Embryonic facial prominence (tissue), 1 donor: Measurements from ENCODE around the gene PLPPR4.
"Not testable (repeated sequence)": the region's sequence is repeated elsewhere in the genome, so short reads cannot be mapped to it uniquely, and the experiment has no call there.

Experiments used
- DNase-seq: peaks from one replicate; pipeline ENCODE4 v3.0.0-alpha.2; 2016; ENCODE audit errors: extremely low spot score

Gene PLPPR4

DNA sequence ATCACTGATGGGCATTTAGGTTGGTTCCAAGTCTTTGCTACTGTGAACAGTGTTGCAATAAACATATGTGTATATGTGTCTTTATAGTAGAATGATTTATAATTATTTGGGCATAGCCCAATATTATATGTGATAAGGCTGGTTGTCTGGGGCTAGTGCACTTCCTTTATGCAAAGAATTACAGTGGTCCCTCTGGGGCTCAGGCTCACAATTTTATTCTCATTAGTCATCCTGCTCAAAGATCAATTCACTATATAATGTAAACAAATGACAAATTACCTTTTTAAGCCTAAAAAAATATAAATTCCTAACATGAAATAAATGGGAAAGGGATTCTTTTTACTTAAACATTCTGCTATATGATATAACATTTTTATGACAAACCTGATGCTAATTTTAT lies 5.0 kb downstream of the PLPPR4 start:
- no peak for DNase-seq

DNA sequence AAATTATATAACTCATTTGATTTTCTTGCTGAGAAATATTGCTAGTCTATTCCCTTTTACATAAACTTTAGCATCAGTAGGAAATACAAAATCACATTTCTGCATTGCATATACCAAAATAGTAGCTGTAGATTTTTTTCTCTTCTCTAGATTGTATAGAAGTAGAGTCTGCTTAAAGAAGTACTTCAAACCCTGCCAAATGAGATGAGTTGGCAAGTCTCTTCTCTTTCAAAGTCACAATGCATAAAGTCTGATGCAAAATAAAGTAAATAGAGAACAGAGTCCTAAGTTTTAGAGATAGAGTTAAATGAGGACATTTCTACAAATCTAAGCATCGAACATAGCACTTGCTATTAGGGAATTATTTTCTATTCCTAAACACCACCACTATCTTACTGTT lies 6.4 kb downstream of the PLPPR4 start:
- DNase-seq = no peak

DNA sequence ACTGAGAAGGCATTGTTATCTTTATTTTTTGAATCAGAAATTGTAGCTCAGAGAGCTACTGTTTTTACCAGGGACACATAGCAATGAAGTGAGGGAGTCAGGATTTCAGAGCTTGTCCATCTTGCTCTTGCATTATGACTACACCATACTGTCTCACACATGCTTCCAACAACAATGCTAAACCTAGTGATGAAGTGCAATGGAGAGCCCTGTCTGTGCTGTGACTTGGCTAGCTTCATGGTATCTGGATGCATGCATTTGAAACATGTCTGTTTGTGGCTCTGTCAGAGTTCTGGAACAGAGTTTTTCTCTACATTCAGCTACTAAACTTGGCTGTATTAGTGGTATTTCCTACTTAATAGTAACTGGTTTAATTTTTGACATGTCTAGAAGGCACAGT lies 7.0 kb downstream of the PLPPR4 start:
- DNase-seq = no peak

DNA sequence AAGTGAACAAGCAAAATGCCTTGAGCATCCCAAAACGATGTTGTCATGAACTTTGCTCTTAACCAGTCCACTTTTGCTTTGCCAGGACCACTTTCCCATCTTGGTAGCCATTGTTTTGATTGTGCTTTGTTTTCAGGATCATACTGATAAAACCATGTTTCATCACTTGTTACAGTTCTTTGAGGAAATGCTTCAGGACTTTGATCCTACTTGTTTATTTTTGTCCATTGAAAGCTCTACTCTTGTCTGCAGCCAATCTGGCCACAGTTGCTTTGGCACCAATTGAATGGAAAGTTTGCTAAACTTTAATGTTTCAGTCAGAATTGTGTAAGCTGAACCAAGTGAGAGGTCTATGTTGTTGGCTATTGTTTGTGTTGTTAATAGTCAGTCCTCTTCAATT lies 12.8 kb downstream of the PLPPR4 start:
- no peak for DNase-seq

DNA sequence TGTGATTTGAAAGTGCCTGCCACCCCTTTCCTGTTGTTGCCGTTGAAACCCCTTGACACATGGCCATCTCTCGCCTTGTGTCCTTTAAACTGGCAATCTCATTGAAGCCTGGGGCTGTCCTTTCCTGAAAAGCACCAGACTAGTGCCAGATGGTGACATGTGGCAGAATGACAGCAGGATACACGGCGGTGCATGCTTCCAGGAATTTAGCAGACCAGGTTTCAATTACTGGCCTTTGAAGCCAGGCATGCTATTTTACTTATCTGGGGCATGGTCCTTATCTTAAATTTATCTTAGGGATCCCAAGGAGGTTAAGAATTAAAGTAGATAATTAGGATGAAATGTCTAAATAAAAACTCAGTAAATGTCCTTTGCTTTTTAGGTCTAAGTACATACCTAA lies 15.2 kb downstream of the PLPPR4 start:
- no peak for DNase-seq

DNA sequence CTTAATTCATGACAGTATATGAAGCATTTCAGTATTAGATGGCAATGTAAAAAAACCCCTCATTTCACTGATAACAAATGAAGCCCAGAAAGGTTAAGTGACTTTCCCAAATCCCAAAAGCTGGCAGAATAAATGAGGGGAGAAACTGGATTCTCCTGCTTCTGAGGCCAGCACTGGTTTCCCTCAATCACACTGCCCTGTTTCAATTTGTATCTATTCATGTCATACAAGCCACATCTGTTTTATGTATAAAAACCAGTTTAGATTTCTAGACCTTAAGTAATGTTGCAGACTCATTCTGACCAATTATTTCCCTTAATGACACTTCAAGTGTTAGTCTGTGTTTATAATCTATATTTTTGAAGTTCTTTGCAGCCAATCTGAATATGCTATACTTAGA lies 16.8 kb downstream of the PLPPR4 start:
- DNase-seq = no peak

DNA sequence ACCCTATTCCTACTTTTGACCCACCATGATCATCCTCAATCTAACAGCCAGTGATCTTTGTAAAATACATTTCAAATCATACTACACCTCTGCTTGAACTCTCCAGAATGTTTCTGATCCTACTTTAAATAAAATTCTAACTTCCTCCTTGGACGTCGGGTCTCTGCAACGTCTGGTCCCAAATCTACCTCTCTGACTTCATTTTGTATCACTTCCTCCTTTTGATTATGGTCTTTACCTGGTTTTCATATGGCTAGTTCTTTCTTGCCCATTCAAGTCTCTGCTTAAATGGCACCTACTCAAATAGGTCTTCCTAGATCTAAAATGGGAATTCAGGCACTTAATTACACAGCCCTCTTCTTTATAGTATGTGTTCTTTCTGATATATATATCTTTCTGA lies 18.2 kb downstream of the PLPPR4 start:
- DNase-seq = no peak

DNA sequence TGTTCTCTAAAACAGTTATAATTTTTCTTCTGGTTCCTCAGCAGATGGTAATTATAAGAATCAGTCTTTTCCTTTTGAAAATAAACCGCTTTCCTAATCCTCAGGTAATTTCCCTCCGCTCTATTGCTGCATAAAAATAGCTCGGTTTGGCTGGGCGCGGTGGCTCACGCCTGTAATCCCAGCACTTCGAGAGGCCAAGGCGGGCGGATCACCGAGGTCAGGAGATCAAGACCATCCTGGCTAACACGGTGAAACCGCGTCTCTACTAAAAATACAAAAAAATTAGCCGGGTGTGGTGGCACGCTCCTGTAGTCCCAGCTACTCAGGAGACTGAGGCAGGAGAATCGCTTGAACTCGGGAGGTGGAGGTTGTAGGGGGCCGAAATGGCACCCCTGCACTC lies 19.2 kb downstream of the PLPPR4 start:
- not testable (repeated sequence) for DNase-seq

DNA sequence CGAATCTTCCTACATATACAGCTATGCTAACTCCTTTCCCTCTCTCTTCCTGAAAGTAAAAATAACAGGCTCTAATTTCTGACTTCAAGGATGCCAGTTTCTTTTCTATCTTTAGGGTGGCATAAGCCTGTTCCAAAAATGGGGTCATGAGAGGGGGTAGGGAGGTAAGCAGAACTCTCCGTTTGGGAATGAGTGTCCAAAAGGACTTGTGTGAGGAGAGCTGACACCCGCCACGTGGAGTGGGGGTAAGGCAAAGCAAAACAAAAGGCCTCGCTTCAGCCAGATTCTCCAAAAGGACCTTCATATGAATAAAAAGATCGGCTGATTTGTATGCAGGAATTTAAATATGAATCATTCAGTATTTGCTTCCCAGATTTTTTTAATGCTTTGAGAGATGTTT lies 28.6 kb downstream of the PLPPR4 start:
- no peak for DNase-seq

DNA sequence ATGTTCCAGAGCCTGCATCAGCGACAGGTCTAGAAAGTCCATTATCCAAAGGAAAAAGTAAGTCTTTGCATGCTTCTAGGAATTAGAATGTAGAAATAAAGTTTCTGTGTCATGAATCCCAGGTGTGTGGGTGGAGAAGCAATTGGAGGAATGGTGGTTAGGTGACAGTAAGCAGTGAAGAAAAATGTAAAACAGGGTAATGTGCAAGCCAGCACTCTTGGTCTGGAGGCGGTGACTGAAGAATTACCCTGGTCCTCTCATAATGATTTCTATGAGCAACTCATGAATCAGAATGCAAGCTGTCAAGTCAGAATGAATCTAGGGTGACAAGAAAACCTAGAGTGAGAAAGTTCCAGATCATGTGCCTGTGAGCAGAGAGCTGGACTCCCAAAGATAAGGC lies 33.6 kb downstream of the PLPPR4 start:
- DNase-seq = no peak

DNA sequence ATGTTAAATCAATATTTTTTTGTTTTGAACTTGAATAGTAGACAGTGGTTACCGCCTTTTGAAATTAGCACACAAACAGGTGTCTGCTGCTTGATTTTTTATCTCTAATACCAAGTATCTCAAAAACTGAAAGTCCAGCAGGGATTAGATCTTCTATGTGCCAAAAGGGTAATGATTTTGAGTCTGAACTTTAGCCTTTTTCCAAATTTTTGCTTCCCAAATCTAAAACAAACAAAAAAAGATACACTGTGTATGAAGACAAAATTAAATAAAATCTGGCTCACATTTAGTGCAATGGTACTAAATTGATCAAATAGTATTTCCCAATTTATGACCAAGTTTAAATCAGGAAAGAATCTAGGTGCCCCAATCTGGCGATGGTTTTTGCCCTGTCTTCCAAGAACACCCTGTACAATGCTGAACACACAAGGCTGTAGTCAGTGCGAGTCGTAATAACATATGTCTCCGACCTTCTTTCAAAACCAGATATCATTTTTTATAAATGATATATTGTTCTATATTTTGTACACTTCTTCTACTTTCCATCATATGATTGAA lies 40.5 kb downstream of the PLPPR4 start:
- no peak for DNase-seq

DNA sequence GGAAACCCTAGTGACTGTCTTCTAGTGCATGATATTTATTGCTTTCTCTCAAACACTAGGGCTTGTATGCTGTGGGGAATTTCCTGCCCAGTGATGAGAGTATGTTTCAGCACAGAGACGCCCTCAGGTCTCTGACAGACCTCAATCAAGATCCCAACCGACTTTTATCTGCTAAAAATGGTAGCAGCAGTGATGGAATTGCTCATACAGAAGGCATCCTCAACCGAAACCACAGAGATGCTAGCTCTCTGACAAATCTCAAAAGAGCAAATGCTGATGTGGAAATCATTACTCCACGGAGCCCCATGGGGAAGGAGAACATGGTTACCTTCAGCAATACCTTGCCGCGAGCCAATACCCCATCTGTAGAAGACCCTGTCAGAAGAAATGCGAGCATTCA lies 41.3 kb downstream of the PLPPR4 start:
- no peak for DNase-seq

DNA sequence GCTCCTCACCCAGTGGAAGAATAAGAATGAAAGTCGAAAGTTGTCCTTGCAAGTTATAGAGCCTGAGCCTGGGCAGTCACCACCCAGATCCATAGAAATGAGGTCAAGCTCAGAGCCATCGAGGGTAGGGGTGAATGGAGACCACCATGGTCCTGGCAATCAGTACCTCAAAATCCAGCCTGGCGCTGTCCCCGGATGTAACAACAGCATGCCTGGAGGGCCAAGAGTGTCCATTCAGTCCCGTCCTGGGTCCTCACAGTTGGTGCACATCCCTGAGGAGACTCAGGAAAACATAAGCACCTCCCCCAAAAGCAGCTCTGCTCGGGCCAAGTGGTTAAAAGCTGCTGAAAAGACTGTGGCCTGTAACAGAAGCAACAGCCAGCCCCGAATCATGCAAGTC lies 41.8 kb downstream of the PLPPR4 start:
- DNase-seq = no peak

DNA sequence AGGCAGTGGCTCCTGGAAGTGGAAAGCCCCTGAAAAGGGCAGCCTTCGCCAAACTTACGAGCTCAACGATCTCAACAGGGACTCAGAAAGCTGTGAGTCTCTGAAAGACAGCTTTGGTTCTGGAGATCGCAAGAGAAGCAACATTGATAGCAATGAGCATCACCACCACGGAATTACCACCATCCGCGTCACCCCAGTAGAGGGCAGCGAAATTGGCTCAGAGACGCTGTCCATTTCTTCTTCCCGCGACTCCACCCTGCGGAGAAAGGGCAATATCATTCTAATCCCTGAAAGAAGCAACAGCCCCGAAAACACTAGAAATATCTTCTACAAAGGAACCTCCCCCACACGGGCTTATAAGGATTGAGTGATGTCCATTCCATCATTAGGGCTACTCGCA lies 42.4 kb downstream of the PLPPR4 start:
- no peak for DNase-seq

DNA sequence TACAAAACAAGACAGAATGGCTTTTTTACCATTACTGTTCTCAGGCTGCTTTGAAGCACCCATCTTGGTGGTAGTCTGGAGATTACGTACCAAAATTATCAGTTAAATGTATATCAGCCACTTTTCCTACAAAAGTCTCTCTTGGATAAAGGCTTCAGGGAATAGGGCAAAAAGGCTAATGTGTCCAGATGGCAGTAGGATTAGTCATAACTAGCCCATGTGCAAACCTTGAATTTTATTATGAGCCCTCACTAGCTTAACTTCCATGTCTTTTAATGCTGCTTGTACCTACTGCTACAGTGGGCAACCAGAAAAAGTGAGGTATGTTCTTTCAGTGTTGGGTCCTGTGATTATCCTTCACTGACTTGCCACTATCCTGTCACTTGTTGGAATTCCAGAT lies 51.0 kb downstream of the PLPPR4 start:
- DNase-seq = no peak

DNA sequence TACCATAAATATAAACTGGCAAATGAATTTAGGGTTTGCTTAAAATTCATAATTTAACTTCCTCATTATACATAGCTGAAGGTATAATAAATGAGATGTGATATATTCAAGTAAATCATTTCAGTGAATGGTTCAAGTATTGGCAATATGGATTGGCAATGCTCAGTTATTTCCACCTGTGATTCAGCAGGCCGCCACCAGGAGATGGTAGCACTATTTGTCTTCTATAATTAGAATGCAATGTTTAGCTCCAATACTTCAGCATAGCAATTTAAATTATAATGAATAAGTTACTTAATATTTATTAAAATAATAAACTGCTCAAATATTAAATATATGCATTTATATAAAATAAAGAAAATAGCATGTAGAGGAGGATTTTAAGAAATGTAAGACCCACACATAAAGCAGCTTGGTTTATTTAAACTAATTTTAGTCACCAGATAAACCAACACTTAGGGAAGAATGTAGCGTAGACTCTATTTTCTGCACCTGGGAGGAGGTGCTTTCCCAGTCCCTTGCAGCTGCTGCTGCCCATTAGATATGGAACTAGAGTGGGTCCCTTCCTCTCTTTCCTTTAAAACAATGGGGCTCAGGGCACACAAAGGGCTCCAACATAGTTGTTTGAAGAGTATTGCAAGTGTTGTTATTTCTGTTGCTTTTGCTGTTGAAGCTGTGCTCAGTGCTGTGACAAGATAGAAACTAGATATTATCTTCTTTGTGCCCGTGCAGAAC lies 62.1 kb downstream of the PLPPR4 start:
- DNase-seq = no peak

DNA sequence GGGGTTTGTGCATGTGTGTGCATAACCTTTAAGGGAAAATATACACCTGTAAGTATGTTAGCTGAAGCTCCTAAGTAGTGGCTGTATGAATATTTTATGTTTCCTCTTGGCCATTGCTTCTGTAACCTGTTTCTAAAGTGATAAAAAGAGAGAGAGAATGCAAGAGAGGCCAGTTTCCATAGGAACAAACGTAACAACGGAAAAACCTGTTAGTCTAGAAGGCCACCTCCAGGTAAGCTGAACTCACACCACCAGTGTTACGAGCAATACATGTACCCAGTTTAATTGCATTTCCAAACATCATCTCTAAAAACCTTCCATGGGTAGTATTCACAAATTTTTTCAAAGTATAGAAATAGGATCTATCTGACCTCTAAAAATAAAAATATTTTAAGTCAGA lies 63.1 kb downstream of the PLPPR4 start:
- DNase-seq = no peak

DNA sequence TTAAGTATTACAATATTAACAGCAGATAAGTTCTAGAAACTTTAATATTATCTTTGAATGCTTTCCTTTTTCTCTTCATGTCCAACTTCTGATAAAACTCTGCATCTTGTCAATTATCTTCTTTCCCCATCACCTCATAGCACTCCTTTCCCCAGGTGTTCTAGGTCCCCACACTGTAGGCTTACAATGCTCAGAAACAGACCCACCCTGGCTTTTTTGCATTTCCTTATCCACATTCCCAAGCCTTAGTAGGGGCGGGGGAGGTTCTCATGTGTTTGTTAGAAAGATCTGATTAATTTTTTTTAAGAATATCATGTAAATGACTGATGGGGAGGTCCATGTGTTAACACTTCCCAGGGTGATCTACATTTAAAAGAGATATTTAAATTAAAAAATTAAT lies 63.9 kb downstream of the PLPPR4 start:
- no peak for DNase-seq

DNA sequence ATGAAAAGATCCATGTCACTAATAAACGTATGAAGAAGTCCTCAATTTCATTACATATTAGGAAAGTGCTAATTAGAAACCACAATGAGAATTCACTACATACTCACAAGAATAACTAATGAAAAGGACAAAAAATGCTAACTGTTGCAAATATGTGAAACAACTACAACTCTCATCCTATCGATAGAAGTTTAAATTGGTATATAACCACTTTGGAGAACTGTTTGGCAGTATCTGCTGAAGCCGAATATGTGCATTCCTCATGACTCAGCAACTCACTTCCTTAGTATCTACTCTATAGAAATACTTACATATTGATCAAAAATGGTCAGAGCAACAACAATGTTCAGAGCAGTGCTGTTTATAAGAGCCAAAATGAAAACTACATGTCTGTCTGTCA lies 66.8 kb downstream of the PLPPR4 start:
- DNase-seq = no peak

DNA sequence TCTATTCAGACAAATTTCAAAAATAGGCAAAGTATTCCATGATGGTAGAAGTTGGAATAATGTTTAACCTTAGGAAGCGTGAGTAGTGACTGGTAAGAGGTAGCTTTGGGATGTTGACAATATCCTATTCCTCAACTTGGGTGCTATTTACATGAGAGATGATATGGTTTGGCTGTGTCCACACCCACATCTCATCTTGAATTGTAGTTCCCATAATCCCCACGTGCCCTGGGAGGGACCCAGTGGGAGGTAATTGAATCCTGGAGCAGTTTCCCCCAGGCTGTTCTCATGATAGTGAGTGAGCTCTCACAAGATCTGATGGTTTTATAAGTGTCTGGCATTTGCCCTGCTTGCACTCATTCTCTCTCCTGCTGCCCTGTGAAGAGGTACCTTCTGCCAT lies 67.3 kb downstream of the PLPPR4 start:
- DNase-seq = no peak

DNA sequence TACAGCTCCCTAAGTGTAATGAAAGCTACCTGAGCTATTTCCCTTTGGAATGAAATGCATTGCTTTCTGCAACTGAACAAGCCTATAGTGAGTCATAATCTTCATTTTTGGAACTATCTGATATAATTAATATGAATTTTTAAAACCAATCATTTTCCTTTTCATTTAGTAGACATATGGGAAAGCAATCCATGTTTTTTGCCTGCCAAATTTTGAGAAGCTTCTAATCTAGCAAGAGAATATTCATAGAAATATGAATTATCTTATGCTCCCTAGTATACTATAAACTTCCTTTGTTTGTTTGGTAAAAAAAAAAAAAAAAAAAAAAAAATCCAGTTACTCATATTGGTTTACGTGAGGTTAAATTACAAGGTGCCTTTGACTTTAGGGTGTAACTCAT lies 68.3 kb downstream of the PLPPR4 start:
- DNase-seq = no peak

DNA sequence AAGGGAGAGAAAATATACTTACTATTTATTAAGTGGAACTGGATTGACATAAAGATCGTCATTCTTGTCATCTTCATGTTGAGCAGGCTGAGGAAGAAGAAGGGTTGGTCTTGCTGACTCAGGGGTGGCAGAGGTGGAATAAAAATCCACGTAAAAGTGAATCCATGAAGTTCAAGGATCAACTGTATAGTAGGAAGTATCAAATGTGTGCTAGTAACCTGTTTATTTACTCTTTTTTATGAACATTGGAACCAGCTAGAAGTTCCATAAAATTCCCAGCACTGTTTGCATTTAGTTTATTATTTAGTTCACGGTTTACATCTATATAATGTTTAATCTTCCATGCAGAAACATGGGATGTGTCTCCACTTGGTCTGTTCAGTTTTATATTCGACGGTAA lies 70.7 kb downstream of the PLPPR4 start:
- no peak for DNase-seq

DNA sequence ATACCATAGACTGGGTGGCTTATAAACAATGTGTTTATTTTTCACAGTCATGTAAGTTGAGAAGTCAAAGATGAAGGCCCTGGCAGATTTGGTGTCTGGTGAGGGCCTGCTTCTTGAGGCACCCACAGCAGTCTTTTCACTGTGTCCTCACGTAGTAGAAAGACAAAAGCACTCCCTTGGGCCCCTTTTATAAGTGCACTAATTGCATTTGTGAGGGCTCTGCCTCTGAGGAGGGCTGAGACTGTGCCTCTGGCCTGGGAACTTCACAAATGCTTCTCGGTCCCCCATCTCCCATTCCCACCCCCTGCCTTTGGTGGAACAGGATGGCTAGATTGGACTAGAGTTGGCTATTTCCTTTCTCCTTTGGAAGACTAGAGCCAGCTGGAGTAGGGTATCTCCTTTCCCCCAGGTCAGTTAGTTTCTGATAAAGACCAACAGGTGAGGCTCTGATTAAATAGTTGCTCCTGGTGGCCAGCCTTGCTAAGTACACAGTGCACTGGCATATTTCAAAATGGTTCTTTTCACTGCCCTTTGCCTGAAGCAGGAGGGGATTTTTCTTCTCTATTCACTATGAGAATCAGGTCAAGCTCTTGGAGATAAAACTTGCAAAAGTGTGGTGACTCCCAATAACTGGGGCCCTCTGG lies 82.9 kb downstream of the PLPPR4 start:
- no peak for DNase-seq
